Activated CD8-positive, alpha-beta memory T cell treated with anti-CD3 and anti-CD28 coated beads, Interleukin-2, amount 50 U/mL, for 48 hours (primary cell): ENCODE data around the gene MIDN.

Experiments used
- DNase-seq: peaks from one replicate; pipeline ENCODE4 v3.0.0-alpha.2; 2020

The MIDN gene

DNA sequence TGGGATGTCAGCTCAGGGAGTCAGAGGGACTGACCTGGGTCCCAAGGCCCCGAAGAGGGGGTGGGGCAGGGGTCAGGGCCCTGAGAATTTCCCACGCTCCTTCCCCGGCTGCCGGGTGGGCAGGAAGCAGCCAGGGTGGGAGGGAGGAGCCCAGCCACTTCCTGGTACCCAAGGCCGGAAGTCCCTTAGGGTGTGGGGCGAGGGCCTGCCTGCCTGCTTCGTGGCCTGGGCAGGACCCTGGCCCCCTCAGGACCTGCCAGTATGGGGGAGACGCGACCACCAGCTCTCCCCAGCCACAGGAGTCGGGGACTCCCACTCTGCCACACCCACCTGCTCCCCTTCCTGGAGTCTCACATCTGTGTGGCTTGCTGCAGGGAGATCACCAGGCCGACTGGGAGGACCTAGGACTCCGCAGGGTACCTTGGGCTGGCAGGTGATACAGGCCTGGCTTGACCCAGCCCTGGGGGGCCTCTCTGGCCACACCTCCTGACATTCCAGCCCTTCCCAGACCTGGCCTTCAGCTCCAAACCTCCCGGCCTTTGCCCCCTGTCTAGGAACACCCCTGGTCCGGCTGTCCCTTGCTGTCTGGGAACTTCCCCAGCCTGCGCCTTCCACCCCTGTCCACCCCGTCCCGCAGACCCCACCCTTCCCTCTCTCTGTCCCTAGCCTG is 11.0 kb downstream of the MIDN start:
- DNase-seq, result peak; percentile 84

DNA sequence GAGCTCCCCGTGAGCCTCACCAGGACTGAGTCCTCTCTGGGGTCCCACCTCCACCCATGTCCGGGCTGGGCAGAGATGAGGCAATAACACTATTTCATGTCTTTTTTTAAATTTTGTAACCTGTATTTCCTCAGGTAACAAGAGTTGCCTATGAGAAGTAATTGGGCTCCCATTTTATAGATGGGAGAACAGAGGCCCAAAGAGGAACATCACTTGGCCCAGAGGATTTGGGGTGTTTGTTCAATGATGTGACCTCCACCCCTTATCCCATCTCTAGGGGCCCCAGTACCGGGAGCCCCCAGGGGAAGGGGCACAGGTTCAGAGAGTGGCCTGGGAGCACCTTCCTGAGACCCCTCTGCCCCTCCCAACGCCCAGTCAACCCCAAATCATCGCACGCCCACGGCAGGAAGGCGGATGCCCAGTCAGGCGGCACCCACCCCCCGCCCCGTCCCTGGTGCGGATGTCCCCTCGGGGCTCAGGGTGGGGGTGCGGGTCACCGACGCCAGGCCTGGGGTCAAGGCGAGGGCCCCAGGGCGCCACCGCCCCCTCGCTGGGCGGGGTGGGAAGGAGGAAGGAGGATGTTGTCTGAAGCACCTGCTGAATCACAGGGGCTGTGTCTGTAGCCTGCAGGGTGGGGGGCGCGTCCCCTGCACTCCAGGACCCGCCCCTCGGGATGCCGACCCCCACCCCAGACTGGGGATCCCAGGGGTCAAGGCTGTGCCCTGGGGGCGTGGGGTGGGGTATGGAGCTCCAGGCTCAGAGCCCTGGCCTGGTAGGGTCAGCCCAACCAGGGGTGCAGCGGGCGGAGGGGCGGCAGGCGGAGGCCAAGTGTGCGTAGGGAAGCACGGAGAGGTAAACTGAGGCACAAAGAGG is 11.7 kb downstream of the MIDN start:
- peak; percentile 80 for DNase-seq

DNA sequence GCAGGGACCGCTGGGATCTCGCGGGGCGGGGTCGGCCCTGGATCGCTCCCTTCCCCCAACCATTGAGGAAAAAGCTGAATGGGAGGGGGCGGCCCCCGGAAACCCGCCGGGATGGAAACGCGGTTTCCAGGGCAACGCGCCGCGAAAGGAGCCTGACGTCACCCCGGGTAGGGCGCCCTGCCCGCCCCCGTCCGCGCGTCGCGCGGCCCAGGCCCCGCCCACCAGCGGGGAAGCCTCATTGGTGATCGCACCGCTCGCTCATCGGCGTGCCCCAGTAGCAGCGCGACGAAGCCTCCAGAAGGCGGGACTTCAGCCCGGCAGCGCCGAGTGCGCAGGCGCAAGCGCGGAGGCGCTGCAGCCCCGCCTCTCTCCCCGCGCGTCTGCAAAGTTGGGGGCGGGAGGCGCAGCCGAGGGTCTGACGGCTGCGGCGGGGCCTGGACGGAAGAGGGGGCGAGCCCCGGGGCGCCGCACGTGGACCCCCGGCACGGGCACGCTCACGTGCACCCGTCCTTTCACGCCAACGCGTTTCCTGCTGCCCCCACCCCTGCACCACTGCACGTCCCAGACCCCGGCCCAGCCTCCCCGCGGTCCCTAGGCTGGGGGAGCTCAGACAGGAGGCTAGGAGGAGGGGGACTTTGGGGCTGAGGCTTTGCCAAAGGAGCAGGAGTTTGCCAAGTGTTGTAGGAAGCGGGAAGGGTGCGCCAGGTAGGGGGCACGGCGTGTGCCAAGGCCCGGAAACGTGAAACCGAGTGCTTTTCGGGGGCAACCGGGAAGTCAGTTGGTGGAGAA is 12.6 kb downstream of the MIDN start:
- peak; percentile 98 for DNase-seq

DNA sequence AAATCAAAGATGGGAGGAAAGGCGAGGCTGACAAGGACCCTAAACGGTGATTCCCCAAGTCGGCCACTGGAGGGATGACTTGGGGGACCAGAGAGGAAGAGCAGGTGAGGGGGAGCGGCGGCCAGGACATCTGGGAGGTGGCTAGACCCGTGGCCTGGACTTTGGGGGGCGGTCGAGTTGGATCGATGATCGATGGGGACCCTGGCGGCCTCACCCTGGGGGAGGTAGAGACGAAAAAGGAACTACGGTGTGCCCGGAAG is 13.1 kb downstream of the MIDN start:
- peak; percentile 66 for DNase-seq

DNA sequence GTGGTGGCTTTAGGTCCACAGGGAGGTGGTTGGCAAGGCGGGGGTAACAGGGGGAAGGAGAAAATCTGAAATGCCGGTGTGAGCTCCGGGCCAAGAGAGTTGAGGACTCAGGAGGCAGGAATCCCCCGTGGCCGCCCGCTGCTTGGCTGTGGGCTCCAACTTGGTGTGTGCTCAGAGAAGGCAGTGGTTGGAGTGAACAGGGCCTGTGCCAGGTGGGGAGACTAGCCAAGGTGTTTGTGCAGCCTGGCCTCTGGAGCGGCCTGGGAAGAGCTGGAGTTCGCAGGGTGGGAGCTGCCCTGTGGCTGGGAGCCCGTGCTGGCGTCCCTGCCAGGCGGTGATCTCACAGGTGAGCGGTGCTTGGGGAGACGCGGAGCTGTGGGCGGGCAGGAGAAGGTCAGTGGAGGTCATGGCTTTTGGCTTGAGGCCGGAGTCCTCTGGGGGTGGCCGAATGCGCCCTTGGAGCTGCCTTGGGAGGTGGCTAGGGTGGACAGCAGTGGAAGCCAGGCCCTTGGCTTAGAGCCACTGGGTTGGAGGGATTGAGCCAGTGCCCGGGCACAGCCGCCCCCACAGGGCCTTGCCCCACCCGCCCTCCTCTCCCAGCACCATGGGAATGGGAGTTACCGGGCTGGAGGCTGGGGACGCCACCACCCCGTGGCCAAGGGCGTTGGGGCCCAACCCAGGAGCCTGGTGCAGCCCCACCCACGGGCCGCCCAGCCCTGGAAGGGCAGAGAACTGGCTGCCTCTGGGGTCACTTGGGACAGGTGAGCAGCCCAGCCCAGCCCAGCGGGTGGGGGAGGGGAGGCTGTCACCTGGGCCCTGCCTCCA is 13.6 kb downstream of the MIDN start:
- DNase-seq, result no peak

DNA sequence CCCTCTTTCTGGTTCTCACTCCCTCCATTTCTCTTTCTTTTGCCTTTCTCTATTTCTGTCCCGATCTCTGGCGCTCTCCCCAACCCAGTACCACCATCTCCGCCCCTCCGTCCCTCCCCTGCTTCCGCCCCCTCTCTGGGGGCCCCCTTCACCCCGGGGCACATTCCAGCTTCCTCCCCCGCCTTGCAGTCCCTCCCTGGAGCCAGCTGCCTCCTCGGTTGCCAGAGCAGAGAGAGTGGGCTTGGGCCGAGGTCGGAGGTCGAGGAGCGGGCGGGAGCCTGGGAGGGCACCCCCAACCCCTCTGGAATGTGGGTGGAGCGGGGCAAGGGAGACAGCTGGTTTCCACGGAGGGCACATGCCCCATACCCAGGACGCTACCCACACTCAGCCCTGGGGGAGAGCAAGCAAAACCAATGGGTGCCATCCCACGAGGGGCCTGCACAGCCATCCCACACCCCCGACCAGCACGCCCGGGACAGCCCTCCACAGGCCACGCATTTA is 14.3 kb downstream of the MIDN start:
- no peak for DNase-seq

DNA sequence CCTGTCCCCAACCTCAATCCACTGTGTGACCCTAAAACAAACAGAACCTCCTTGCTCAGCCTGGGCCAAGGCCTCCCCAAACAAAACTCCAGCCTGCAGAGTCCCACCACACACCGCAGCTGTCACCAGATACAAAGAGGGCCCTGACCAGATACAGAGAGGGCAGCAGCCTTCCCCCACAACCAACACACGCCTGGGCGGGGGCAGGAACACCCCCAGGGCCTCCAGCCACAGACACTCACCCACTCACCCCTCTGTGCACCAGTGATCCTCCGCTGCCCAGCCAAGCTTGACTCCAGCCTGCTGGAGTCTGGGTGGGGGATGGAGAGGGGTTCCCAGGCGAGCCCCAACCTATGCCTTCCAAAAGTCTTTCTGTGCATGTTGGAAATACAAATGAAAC is 14.8 kb downstream of the MIDN start:
- no peak for DNase-seq

DNA sequence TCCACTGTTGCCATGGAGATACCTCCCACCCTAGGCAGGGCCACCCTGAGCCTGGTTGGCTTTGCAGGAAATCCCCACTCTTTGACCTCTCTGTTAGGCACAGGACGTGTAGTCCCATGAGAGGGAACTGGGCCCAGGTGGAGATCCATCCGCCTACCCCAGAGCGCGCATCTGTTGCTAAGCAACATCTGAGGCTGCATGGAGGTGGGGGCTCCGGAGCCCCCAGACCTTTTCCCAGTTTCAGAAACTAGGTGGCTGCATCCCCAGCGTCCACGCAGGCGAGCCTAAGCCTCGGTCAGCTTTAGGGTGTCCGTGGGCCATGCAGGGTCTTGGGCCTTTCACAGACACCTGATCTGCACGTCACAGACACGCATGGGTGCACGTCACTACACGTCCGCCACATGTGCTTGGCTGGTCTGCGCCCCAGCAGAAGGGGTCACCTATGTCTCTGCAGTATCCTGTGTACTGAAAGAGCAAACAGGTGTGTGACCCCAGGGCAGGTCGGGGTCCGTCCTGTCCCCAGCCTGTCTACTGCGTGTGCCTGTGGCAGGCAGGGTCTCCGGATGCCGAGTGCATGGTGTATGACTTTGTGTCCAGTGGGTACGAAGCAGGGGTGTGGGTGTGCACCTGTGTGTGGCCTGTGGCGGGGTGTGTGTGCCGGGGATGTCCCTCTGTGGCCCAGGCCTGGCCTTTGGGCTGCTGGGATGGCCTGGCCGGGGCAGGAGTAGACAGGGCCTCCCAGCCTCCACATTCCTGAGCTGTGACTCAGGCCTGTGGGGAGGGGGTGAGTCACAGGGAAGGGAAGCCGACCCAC is 16.6 kb downstream of the MIDN start:
- DNase-seq, result no peak

DNA sequence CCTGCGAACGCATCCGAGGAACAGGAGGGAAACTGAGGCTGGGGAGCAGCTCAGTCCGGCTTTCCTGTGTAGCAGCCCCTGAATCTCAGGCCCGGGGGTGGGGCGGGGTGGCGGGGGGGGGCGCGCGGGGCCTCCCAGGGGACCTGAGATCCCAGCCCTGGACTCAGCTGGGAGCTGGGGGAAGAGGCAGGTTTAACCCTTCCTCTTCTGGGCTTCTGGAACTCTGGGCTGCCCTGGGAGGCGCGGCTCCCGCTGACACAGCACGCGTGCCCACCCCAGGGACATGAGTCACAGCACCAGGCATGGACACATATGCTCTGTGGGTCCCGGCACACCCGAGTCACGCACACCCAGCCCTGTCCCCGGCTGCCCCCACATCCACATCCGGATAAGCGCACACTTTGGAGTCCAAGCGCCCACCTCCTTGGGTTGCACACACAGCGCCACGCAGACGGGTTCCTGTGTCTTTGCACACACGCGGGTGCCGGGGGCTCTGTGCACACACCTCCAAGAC is 17.3 kb downstream of the MIDN start:
- DNase-seq, result peak; percentile 77

DNA sequence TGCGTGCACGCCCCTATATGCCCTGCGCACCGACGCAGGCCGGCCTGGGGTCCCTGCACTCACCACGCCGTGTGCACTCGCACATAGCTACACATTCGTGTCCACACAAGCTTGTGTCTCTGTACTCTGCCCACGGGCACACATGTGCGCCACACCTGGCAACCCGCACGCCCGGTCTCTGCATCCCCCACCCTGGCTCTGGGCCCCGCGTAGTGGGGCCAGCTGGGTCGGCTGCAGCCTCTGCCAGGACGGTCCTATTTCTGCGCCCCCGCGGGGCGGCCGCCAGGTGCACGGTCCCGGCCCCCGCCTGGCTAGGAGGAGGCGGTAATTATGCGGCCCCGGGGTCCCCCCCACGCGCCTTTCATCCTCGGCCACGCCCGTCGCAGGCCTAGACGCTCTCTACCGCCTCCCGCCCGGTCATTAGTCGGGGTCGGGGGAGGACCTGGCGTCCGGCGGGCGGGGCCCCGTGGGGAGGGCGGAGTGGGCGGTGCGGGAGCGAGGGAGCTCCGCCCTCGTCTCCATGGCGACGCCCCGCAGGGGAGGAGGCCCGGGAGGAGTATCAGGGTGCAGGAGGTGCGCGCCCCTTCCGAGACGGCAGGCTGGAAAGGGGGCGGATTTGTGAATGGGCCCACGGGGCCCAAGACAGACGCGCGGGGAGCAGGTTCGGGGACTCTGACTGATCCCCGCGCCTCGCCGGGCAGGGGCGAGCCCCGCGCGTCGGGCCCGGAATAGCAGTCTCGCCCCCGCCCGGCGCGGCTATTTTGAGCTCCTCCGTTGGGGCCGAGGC is 17.9 kb downstream of the MIDN start:
- DNase-seq, result peak; percentile 95

DNA sequence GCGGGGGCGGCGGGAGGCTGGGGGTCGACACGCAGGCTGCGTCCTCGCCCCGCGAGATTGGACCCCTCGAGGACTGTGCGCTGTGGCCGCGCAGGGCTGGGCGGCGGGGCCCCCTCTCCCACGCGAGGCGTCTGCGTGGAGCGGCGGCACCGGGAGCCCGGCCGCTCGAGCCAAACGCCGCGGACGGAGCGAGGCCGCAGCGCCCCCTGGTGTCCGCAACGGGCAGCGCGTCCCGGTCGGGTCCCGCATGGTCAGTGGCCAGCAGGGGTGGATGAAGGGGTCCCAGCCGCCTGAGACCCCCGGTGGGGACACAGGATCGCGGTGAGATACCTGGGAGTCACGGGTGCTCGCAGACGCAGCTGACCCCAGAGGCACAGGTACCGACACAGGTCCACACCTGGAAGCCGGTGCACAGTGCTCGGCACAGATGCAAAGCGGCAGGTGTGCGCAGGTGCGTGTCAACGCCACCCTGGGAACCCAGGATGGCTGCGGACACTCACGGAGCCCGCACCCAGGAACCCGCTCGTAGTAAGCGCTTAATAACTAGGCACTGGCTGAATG is 18.6 kb downstream of the MIDN start:
- peak; percentile 94 for DNase-seq

DNA sequence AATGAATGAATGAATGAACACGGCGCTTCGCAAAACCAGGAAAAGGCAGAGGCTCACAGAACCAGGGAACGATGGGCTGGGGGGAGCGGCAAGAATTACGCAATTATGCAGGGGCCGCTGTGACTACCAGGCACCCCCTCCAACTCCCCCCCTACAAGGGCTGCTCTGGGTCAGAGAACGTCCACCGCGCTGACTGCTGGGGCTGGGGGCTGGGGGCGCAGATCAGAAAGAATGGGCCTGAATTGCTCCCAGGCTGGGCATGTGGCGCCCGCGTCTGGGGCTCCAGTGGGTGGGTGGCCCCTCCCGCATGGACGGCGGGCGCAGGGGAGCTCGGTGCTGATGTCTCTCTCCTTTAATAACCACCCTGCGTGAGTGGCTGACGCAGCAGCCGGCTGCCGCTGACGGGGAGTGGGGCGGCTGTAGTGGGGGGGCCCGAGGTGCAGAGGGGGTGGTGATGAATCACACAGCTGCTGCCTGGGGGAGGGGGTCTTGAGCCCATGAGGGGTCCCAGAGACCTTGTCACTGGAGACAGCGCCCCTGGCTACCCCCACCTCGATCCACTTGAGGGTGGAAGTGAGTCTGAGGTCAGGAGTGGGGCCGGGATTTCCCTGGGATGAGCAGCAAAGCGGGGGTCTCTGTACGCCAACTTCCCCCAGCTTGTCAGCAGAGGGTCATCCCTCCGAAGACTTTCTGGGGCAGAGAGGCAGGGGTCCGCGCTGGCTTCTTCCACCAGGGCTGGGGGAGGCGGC is 19.3 kb downstream of the MIDN start:
- no peak for DNase-seq

DNA sequence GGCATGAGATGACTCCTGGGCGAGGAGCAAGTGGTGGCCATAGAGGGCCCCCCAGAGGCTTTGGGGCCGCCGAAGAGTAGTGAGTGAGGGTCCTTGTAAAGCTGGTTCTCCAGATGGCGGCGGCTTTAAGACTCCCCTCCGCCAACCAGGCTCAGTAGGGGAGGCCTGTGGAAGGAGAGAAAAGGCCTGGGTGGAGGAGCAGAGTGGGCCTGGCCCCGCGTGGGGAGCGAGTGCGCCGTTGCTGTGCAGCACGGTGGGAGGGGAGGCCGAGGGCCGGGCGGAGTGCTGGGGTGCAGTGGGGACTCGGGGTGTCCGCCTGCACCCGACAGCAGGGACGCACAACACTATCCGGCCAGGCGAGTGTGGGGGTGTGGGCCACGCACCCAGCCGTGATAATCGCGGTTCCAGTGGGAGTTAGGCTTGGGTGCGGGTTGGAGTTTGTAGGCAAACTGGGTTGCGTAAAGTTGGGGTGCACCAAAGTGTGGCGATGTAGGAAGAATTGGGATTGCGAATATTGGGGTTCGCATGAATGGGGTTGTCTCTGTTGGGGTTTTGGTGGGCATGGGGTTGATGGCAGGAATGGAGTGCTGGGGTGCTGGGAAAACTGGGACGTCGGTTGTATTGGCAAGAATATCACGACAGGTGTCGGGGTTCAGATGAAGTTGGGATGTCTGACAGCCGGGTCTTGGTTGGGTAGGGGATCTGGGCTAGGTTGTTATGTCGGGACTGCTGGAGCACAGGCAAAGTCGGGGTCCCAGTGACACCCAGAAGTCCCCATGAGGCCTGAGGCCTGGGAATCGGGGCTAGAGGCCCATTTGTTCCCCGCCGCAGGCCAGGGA is 20.1 kb downstream of the MIDN start:
- DNase-seq, result no peak

DNA sequence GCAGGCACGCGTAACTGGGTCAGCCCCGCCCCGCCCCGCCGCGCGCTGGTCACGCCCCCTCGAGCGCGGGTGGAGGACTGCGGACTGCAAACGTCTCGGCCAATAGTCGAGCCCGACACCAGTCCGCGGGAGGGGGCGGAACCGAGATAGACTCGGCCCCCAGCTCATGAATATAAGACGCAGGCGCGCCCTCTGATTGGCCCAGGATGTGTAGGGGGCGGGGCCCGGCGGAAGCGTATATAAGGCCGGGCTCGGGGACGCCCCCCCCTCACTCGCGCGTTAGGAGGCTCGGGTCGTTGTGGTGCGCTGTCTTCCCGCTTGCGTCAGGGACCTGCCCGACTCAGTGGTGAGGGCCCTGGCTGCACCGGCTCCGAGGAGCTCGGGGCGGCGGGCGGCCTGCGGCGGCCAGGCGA is 20.7 kb downstream of the MIDN start, which contains the start of gene CIRBP:
CIRBP (plus strand) TSS at position 268 of the 413 bp plus-strand sequence. CDS start 1,602 bp downstream, outside the sequence.
- peak; percentile 99 for DNase-seq

DNA sequence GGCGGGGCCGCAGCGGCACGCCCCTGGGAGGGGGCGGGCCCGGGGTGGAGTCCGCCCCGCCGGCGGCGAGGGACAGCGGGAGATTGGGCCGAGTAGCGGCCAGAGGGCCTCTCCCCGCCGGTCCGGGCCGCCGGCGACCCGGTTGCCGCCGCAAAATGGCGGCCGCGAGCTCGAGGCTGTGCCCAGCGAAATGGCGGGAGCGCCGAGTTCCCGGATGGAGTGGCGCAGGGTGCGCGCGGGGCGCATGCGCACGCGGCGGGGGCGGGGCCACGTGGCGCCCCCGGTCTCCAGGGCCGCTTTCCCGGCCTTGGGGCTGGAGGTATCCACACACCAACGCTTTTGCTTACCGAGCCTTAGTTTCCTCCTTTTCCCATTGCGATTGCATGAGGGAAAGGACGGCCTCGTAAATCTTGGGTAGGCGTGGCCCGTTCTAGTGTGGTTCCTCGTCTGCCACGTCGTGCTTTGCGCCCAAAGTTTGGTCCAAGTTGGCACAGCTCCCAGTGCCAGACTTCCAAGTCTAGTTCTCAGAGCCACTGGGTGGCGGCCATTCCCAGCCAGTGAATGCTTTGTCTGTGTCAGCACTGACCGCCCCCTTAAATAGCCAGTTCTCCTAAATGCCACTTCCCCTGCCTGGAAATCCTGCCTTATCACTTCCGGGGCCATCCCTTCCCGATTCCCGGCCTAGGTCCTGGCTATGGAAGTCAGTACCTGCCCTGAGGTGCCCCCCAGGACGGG is 21.3 kb downstream of the MIDN start:
- DNase-seq, result peak; percentile 96

DNA sequence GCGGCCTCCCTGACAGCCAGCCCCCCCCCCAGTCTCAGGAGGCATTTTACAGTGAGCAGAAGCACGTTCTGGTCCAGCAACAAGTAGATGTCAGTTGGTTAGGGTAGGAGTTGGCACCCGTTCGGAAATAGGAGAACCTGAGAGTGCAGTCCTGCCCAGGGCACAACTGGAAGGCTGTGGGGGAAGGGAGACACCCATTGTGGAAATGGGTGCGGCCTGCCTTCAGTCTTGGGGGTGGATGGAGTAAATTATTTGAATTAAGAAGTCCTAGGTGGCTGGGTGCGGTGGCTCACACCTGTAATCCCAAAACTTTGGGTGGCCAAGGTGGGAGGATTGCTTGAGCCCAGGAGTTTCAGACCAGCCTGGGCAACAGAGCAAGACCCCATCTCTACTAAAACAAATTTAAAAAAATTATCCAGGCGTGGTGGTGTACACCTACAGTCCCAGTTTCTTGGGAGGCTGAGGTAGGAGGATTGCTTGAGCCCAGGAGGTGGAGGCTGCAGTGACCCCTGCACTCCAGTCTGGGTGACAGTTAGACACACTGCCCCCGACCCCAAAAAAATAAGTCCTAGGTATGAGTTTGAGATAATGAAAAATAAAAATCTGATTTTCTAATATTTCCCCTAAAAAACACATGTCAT is 21.9 kb downstream of the MIDN start:
- no peak for DNase-seq

DNA sequence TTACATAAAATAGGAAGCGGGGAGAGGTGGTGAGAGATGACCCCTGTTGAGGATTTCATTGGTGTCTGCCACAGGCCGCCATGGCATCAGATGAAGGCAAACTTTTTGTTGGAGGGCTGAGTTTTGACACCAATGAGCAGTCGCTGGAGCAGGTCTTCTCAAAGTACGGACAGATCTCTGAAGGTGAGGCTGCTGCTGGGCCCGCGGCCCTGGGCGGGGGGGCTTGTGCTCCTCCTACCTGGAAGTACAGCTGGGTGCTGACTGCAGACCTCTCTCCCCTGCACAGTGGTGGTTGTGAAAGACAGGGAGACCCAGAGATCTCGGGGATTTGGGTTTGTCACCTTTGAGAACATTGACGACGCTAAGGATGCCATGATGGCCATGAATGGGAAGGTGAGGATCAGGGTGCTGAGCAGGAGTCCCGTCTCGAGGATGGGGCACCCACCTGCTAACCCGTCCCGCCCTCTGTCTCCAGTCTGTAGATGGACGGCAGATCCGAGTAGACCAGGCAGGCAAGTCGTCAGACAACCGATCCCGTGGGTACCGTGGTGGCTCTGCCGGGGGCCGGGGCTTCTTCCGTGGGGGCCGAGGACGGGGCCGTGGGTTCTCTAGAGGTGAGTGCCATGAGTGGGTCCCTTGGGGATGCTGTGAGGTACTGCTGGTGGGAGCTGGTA is 22.6 kb downstream of the MIDN start:
- no peak for DNase-seq
